K562 (cell line): ENCODE data around the gene ZNHIT2. TPM values are rescaled to one million over a fixed set of nuclear protein-coding genes. Genes with fewer than 3 reads are reported as not detected.

Source experiments
- ATAC-seq: fragments of 200-7000 bp; cut with Tn5 transposase; 3 replicates; pipeline ENCODE4 v1.9.1; 2020; ENCODE audit warnings: moderate library complexity
- BruUV-seq: library from RNA; stranded (reverse); fragments of 400-500 nt; replicated peaks from 2 replicates; lab custom pipeline; 2021; lab: Mats Ljungman, UMichigan
- CTCF ChIA-PET: fragments of 300-600 bp; formaldehyde crosslinking; extraction: SDS; loops from one replicate; lab custom pipeline; 2021; ENCODE audit warnings: low intra/inter-chr PET ratio; lab: Yijun Ruan, JAX
- POLR2A ChIA-PET: fragments of 300-600, 350-650 bp; sonication (Branson Sonifier 250); formaldehyde crosslinking; extraction: SDS; loops from one replicate; lab custom pipeline; 2021; ENCODE audit warnings: antibody characterized with exemption, inconsistent platforms; lab: Yijun Ruan, JAX
- DNase-seq, 4 experiments: peaks; one replicate each; pipeline versions ENCODE4 v3.0.0 to v3.0.0-alpha.2; 2011 to 2018; ENCODE audit warnings: low spot score in 3 of 4, mixed read lengths in 3 of 4; ENCODE audit errors: extremely low read depth in 1 of 4
- FAIRE-seq: peaks from 2 replicates; lab custom pipeline; 2011; peaks lifted over from hg19 to GRCh38; lab: Jason Lieb, UNC
- H2AFZ ChIP-seq: 2 replicates; pipeline ENCODE4 v1.6.0; 2011; ENCODE audit warnings: low read depth, low read length, control low read depth, inconsistent platforms
- H3K27ac ChIP-seq: fragments of 200-600 bp; 3 replicates; pipeline ENCODE4 v1.8.0; 2011; ENCODE audit warnings: low read depth, mild to moderate bottlenecking, control low read depth, inconsistent platforms, low read length, moderate library complexity, mixed read lengths; ENCODE audit errors: extremely low read depth
- H3K27me3 ChIP-seq, 2 experiments: fragments of 300-600 bp in 1 of 2; 2 replicates in 1 of 2; 3 replicates in 1 of 2; pipeline versions ENCODE4 v1.6.0 to v1.8.0; 2011; ENCODE audit warnings: inconsistent platforms in 2 of 2, low read length in 2 of 2, mild to moderate bottlenecking in 1 of 2, mixed read lengths in 1 of 2, moderate library complexity in 1 of 2; ENCODE audit not compliant: control insufficient read depth in 2 of 2, insufficient read depth in 2 of 2
- H3K36me3 ChIP-seq: fragments of 300-600 bp; 3 replicates; pipeline ENCODE4 v1.8.0; 2011; ENCODE audit warnings: mild to moderate bottlenecking, low read length, inconsistent platforms; ENCODE audit not compliant: control insufficient read depth, insufficient read depth
- H3K4me1 ChIP-seq, 2 experiments: fragments of 200-600 bp in 1 of 2; replicated peaks in 1 of 2; 2 replicates in 1 of 2; 3 replicates in 1 of 2; pipeline versions ENCODE4 v1.5.1 to v1.8.0; 2011; ENCODE audit warnings: inconsistent platforms in 2 of 2, low read length in 2 of 2, mild to moderate bottlenecking in 1 of 2, mixed read lengths in 1 of 2, moderate library complexity in 1 of 2; ENCODE audit not compliant: control insufficient read depth in 2 of 2, insufficient read depth in 2 of 2
- H3K4me2 ChIP-seq: 2 replicates; pipeline ENCODE4 v1.6.1; 2011; ENCODE audit warnings: low read length, control low read depth, inconsistent platforms, mixed read lengths; ENCODE audit not compliant: insufficient read depth
- H3K4me3 ChIP-seq: fragments of 200-600 bp; sonication (generic), shearing (Covaris generic); 2 replicates; pipeline ENCODE4 v1.5.1; 2016; ENCODE audit warnings: control low read depth, inconsistent platforms
- H3K79me2 ChIP-seq: fragments of 200-600 bp; 3 replicates; pipeline ENCODE4 v1.8.0; 2011; ENCODE audit warnings: low read length, inconsistent platforms; ENCODE audit not compliant: control insufficient read depth, insufficient read depth
- H3K9ac ChIP-seq, 2 experiments: 2 replicates each; pipeline versions ENCODE4 v1.6.0 to v1.6.1; 2011; ENCODE audit warnings: low read depth in 2 of 2, low read length in 2 of 2, control low read depth in 1 of 2, inconsistent platforms in 1 of 2, mild to moderate bottlenecking in 1 of 2, mixed read lengths in 1 of 2; ENCODE audit not compliant: insufficient read depth in 1 of 2
- H3K9me1 ChIP-seq: one replicate; pipeline ENCODE4 v1.6.0; 2011; ENCODE audit warnings: inconsistent platforms, mild to moderate bottlenecking, low read length, moderate library complexity; ENCODE audit not compliant: control insufficient read depth, insufficient read depth
- H3K9me3 ChIP-seq: replicated peaks from 2 replicates; pipeline ENCODE4 v1.5.1; 2011; ENCODE audit warnings: low read depth, low read length, inconsistent platforms; ENCODE audit not compliant: control insufficient read depth, insufficient read depth
- H4K20me1 ChIP-seq: replicated peaks from 2 replicates; pipeline ENCODE4 v1.6.1; 2011; ENCODE audit warnings: low read length, inconsistent platforms, mixed read lengths; ENCODE audit not compliant: control insufficient read depth, insufficient read depth
- ADNP ChIP-seq: fragments of 200-800 bp; sonication (Bioruptor generic); IDR thresholded peaks from 2 replicates; pipeline ENCODE4 v1.6.1; 2016; ENCODE audit warnings: missing genetic modification characterization, missing compliant biosample characterization
- BRCA1 ChIP-seq, 2 experiments: fragments of 450-650 bp in 1 of 2; sonication (generic) in 1 of 2; formaldehyde crosslinking in 1 of 2; IDR thresholded peaks; 2 replicates each; pipeline versions ENCODE4 v1.5.0 to v1.6.1; 2017 to 2020; ENCODE audit warnings: mild to moderate bottlenecking in 1 of 2, missing genetic modification reagents in 1 of 2
- BRF2 ChIP-seq: IDR thresholded peaks from 3 replicates; pipeline ENCODE4 v1.6.1; 2011; ENCODE audit warnings: borderline replicate concordance, mild to moderate bottlenecking; ENCODE audit not compliant: insufficient read length, insufficient read depth
- FUS ChIP-seq: fragments of 200-400 bp; formaldehyde crosslinking; optimal IDR thresholded peaks from 2 replicates; pipeline ENCODE3; 2017; ENCODE audit warnings: low read depth, low read length
- HDAC3 ChIP-seq: fragments of 450-650 bp; IDR thresholded peaks from 2 replicates; pipeline ENCODE4 v1.6.1; 2018; ENCODE audit warnings: borderline replicate concordance, mild to moderate bottlenecking, moderate library complexity; ENCODE audit not compliant: partially characterized antibody
- MTA1 ChIP-seq: fragments of 450-650 bp; IDR thresholded peaks from 2 replicates; pipeline ENCODE4 v1.6.1; 2017; ENCODE audit warnings: borderline replicate concordance
- MTA2 ChIP-seq: fragments of 450-650 bp; IDR thresholded peaks from 2 replicates; pipeline ENCODE4 v1.6.1; 2016; ENCODE audit warnings: low read depth
- POLR2B ChIP-seq: fragments of 450-650 bp; IDR thresholded peaks from 2 replicates; pipeline ENCODE4 v1.6.1; 2018; ENCODE audit warnings: low read depth; ENCODE audit not compliant: partially characterized antibody
- PYGO2 ChIP-seq: fragments of 450-650 bp; IDR thresholded peaks from 2 replicates; pipeline ENCODE4 v1.6.1; 2016; ENCODE audit warnings: mild to moderate bottlenecking, missing genetic modification characterization, moderate library complexity, missing compliant biosample characterization
- RAD51 ChIP-seq: fragments of 450-650 bp; IDR thresholded peaks from 2 replicates; pipeline ENCODE4 v1.7.1; 2016; ENCODE audit warnings: low read depth, mild to moderate bottlenecking, borderline replicate concordance
- STAT5B ChIP-seq: fragments of 250-450 bp; sonication (Bioruptor Pico); IDR thresholded peaks from 2 replicates; pipeline ENCODE4 v1.8.0; 2021; ENCODE audit warnings: mild to moderate bottlenecking, inconsistent platforms
- TEAD4 ChIP-seq, 2 experiments: sonication (generic) in 1 of 2; formaldehyde crosslinking in 1 of 2; IDR thresholded peaks; 2 replicates each; pipeline versions ENCODE4 v1.6.1 to v1.8.0; 2012 to 2022; ENCODE audit warnings: borderline replicate concordance in 1 of 2, inconsistent platforms in 1 of 2, low read length in 1 of 2, mild to moderate bottlenecking in 1 of 2, missing genetic modification reagents in 1 of 2
- YY1 ChIP-seq, 3 experiments: IDR thresholded peaks; 2 replicates each; pipeline ENCODE4 v1.6.1; 2011; ENCODE audit warnings: low read length in 2 of 3, mild to moderate bottlenecking in 2 of 3, moderate library complexity in 2 of 3, borderline replicate concordance in 1 of 3, control low read depth in 1 of 3, low read depth in 1 of 3; ENCODE audit not compliant: insufficient read depth in 3 of 3, insufficient replicate concordance in 2 of 3, control insufficient read depth in 1 of 3, insufficient read length in 1 of 3; ENCODE audit errors: extremely low read depth in 1 of 3
- ZC3H4 ChIP-seq: sonication (generic); formaldehyde crosslinking; IDR thresholded peaks from 2 replicates; pipeline ENCODE4 v1.9.0; 2021; ENCODE audit warnings: missing genetic modification reagents, borderline replicate concordance
- ZC3H8 ChIP-seq: fragments of 450-650 bp; IDR thresholded peaks from 2 replicates; pipeline ENCODE4 v1.6.1; 2017
- ZNF134 ChIP-seq: fragments of 250-450 bp; sonication (Bioruptor Pico); conservative IDR thresholded peaks from 2 replicates; pipeline ENCODE4 v1.4.0; 2020
- ZNF165 ChIP-seq: fragments of 250-450 bp; sonication (Bioruptor Pico); IDR thresholded peaks from 2 replicates; pipeline ENCODE4 v1.4.0; 2020; ENCODE audit warnings: borderline replicate concordance
- ZNF253 ChIP-seq: fragments of 250-450 bp; sonication (Bioruptor Pico); conservative IDR thresholded peaks from 2 replicates; pipeline ENCODE4 v1.6.1; 2021; ENCODE audit warnings: mild to moderate bottlenecking
- ZNF311 ChIP-seq: fragments of 250-450 bp; sonication (Bioruptor Pico); IDR thresholded peaks from 2 replicates; pipeline ENCODE4 v1.4.0; 2020; ENCODE audit warnings: mild to moderate bottlenecking, moderate library complexity
- ZNF41 ChIP-seq: fragments of 250-450 bp; sonication (Bioruptor Pico); conservative IDR thresholded peaks from 2 replicates; pipeline ENCODE4 v1.4.0; 2020; ENCODE audit warnings: mild to moderate bottlenecking
- ZNF766 ChIP-seq: fragments of 200-800 bp; sonication (Bioruptor generic); conservative IDR thresholded peaks from 2 replicates; pipeline ENCODE4 v1.6.1; 2016; ENCODE audit warnings: missing genetic modification characterization, missing compliant biosample characterization
- WGBS: fragments of 100-300 bp; shearing (Covaris generic); methylation state at CpG from one replicate; pipeline ENCODE4 v1.1.6; 2016; ENCODE audit warnings: low coverage, mixed read lengths; ENCODE audit not compliant: insufficient coverage; ENCODE audit errors: missing lambda C conversion rate; 5-methylcytosine and 5-hydroxymethylcytosine counted together
- in situ Hi-C: fragments of 300-500 bp; cut with MboI; formaldehyde crosslinking; loops from 4 replicates; pipeline ENCODE4 v1.15.0; 2018; ENCODE audit warnings: inconsistent platforms, mixed read lengths
- intact Hi-C: fragments of 100-400 bp; cut with micrococcal nuclease; formaldehyde crosslinking; loops from 2 replicates; pipeline ENCODE4 v1.14.2; 2022
- polyA plus RNA-seq, 8 experiments: library from polyadenylated mRNA; depleted of rRNA in 4 of 8; stranded (reverse) in 5 of 8; unstranded in 3 of 8; fragments of >200 nt; fragmentation: Nextera tagmentation in 2 of 8; fragmentation: Illumina TruSeq in 1 of 8; extraction: Ambion mirVana in 2 of 8; extraction: Trizol in 1 of 8; gene quantifications; 2 replicates each; pipeline versions ENCODE4 v1.2.1 to v1.2.3, GENCODE V29; 2011 to 2014; ENCODE audit warnings: inconsistent platforms in 1 of 8, missing spikeins in 1 of 8
- total RNA-seq, 7 experiments: library from RNA; depleted of rRNA in 6 of 7; stranded (reverse); fragments of >200 nt in 6 of 7; fragmentation: Illumina TruSeq in 2 of 7; extraction: Trizol in 2 of 7; gene quantifications; 2 replicates each; pipeline versions ENCODE4 v1.2.1 to v1.2.3, GENCODE V29; 2011 to 2021; ENCODE audit warnings: low replicate concordance in 1 of 7

The ZNHIT2 gene
- total and polyA plus RNA-seq, 9 of the 15 experiments (the other 6 are each of a cell fraction or from before 2014, with no cell fraction given), result 0.08 to 39.0 (median 2.5) TPM

- H2AFZ ChIP-seq, result peak within 1 kb of the TSS; percentile 100
- H3K9me3 ChIP-seq, result no peaks in the 10 kb centered on the region
- FAIRE-seq (peak; percentile 99), ATAC-seq (peak; percentile 100), DNase-seq (peak; percentile 93 to 96 (median 94))
- WGBS, result 0% methylated on average over 17 of the region's 52 CpGs
- peaks cover 16% of the 10 kb centered on the region; the same call in 2 of the 3 replicates for H3K36me3 ChIP-seq
- POLR2A ChIA-PET, result interaction anchor here (0.5 to 8.4 kb wide), 11 partner anchors 8 to 733 kb away, joined by 3 to 92 read pairs (median 4); partner anchors contain the start of genes ARL2, CDC42BPG, TM7SF2 and ZNHIT2
- no peaks in the 10 kb centered on the region for H4K20me1 ChIP-seq
- peak within 1 kb of the TSS; percentile 81 for H3K27ac ChIP-seq
- in situ Hi-C loops, result no loop called here
- H3K9me1 ChIP-seq, result no peaks in the 10 kb centered on the region
- CTCF ChIA-PET, result interaction anchor here (1.1 kb wide), 1 partner anchor 83 kb away, joined by 3 read pairs; no protein-coding TSS in a partner anchor
- H3K4me1 ChIP-seq, result peaks cover 11 to 14% of the 10 kb centered on the region in 2 experiments; a peak in 4 of 5 replicates
- no peaks in the 10 kb centered on the region for H3K27me3 ChIP-seq
- peak within 1 kb of the TSS; percentile 78 for H3K4me3 ChIP-seq
- H3K4me2 ChIP-seq, result peak within 1 kb of the TSS; percentile 80
- intact Hi-C loops, result no loop called here
- BruUV-seq, result TSS peak; percentile 62
- H3K9ac ChIP-seq, result peak within 1 kb of the TSS; percentile 75 to 90
- H3K79me2 ChIP-seq, result peaks cover 16% of the 10 kb centered on the region
- TF ChIP-seq FUS (no peak), STAT5B (CRISPR knock-in tag) (no peak), ZNF766 (CRISPR knock-in tag) (peak; percentile 68; the same call in 1 of the 2 replicates), ZNF253 (CRISPR knock-in tag) (no peak), ADNP (tag) (no peak), ZNF41 (CRISPR knock-in tag) (no peak), ZNF311 (CRISPR knock-in tag) (no peak), BRF2 (no peak), POLR2B (peak; percentile 93), BRCA1 (IDR thresholded peaks at IDR 0.05) (no peak), BRCA1 (CRISPR knock-in tag; IDR thresholded peaks at IDR 0.05) (no peak), YY1 (IDR thresholded peaks at IDR 0.05; ENCODE audit: borderline replicate concordance in 1 of 3, control insufficient read depth in 1 of 3, extremely low read depth in 1 of 3, insufficient read depth in 3 of 3, insufficient read length in 1 of 3, insufficient replicate concordance in 2 of 3, low read depth in 1 of 3, low read length in 2 of 3) (peak; percentile 52 to 93 (median 87)), ZNF134 (CRISPR knock-in tag) (no peak), MTA2 (0 out of 2 replicates have a peak, but pooled peaks have one; percentile 18), MTA1 (0 out of 2 replicates have a peak, but pooled peaks have one; percentile 56), PYGO2 (no peak), ZC3H8 (no peak), RAD51 (peak; percentile 4; the same call in 1 of the 2 replicates), ZNF165 (CRISPR knock-in tag) (no peak), HDAC3 (peak; percentile 57), ZC3H4 (CRISPR knock-in tag) (no peak), TEAD4 (IDR thresholded peaks at IDR 0.05; ENCODE audit: low read length) (peak; percentile 55), TEAD4 (CRISPR knock-in tag; IDR thresholded peaks at IDR 0.05; ENCODE audit: borderline replicate concordance) (no peak)
Measured at GRCh38 chr11:65095974-65096806, 21.3 kb downstream of the ZNHIT2 start, which contains the start of gene VPS51. TSS of gene VPS51 (plus strand) at chr11:65096214. CDS start at chr11:65096251, 37 bp downstream.
